ENCODE data around the gene HOXB9. TPM values are rescaled to one million over a fixed set of nuclear protein-coding genes. Genes with fewer than 3 reads are reported as not detected.

HOXB9 gene
- total and polyA plus RNA-seq, 10 of the 15 experiments (the other 5 are each of a cell fraction or from before 2014, with no cell fraction given): 0.01 to 0.49 (median 0.09) TPM; not detected in 5

DNA sequence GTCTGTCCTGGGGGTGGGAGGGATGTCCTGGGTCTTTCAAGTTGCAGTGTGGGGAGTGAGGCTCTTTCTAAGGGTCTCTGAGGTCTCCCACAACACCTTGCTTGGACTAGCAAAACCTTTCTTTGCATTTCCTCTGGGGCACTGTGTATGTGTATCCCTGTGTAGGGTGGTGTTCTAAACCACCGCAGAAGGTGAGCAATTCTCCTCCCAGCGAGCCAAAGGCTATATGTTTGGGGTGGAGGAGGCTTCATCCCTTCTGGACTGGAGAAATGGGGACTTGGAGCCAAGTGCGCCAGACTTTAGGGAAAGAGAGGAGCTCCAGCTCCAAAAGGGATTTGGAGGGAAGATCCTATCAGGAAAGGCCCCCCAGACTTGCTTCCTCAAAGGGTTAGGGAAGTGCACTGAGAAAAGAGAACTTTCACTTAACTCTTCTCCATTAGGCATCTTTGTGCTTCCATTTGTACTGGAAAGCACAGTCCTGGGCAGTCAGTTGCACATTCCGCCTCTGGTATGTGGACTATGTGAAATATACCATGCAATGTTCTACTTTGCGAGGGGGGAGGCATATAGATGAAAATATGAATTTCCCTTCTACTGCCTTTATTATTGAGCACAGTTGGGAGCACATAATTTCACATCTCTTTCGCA lies 18.9 kb upstream of the HOXB9 start:
- Histone ChIP-seq H2AFZ (ENCODE audit: control insufficient read depth, low read depth, low read length) (no peak overlapping the region), H3K27me3 (replicated peaks in 1 of 2; ENCODE audit: control insufficient read depth in 2 of 2, insufficient read depth in 2 of 2, low read length in 1 of 2) (peaks cover 9 to 14% of the 10 kb centered on the region in 2 experiments), H3K36me3 (ENCODE audit: control insufficient read depth in 2 of 2, insufficient read depth in 2 of 2, low read length in 1 of 2) (no peaks in the 10 kb centered on the region), H3K9me3 (replicated peaks; ENCODE audit: control insufficient read depth, insufficient read depth, low read length) (no peaks in the 10 kb centered on the region), H3K4me3 (no peak overlapping the region), H3K79me2 (ENCODE audit: control insufficient read depth, insufficient read depth, low read length) (no peaks in the 10 kb centered on the region), H3K27ac (ENCODE audit: control insufficient read depth, insufficient read depth) (no peak overlapping the region), H3K4me1 (ENCODE audit: control insufficient read depth, insufficient read depth, low read length) (peaks cover 7% of the 10 kb centered on the region), H3K4me2 (ENCODE audit: control insufficient read depth, insufficient read depth) (no peak overlapping the region), H3K9ac (ENCODE audit: control insufficient read depth, insufficient read depth, low read length) (no peak overlapping the region), H4K20me1 (ENCODE audit: control insufficient read depth, insufficient read depth) (no peaks in the 10 kb centered on the region)
- POLR2A ChIA-PET: no interaction called here
- ATAC-seq (no peak), DNase-seq (ENCODE audit: low read depth, low spot score) (no peak), FAIRE-seq (no peak)
- in situ Hi-C loops (cut with MboI): no loop called here
- RAD21 ChIA-PET (ENCODE audit: unreplicated experiment): no interaction called here
- no TSS peak for BruUV-seq (replicated peaks)
- CTCF ChIA-PET: interaction anchor here (0.6 to 1.0 kb wide), 4 partner anchors 9 to 240 kb away, joined by 3 to 5 read pairs (median 4); no protein-coding TSS in a partner anchor
- 73% methylated on average over 6 of the region's 6 CpGs for WGBS (ENCODE audit: insufficient coverage, insufficient replicate concordance, low lambda C conversion rate, missing lambda C conversion rate)
- intact Hi-C loops (cut with micrococcal nuclease; ENCODE audit: unreplicated experiment): no loop called here
- SMC1A ChIA-PET (ENCODE audit: uncharacterized antibody, unreplicated experiment): no interaction called here
- no peak for TF ChIP-seq CBX5 (IDR thresholded peaks at IDR 0.05; ENCODE audit: low read depth)
- TF ChIP-seq ZNF622 (IDR thresholded peaks at IDR 0.05): no peak
- TF ChIP-seq RBBP5 (conservative IDR thresholded peaks at IDR 0.05): no peak
- no peak for TF ChIP-seq MLLT1 (IDR thresholded peaks at IDR 0.05)
- TF ChIP-seq EP300 (IDR thresholded peaks at IDR 0.05; ENCODE audit: borderline replicate concordance in 1 of 2, control insufficient read depth in 1 of 2, low read depth in 2 of 2, low read length in 2 of 2): no peak
- no peak for TF ChIP-seq CEBPB (IDR thresholded peaks at IDR 0.05; ENCODE audit: borderline replicate concordance in 1 of 2, low read depth in 2 of 2, low read length in 2 of 2)
- TF ChIP-seq ZBTB11 (CRISPR knock-in tag; IDR thresholded peaks at IDR 0.05): no peak
- TF ChIP-seq, protein P1, sequence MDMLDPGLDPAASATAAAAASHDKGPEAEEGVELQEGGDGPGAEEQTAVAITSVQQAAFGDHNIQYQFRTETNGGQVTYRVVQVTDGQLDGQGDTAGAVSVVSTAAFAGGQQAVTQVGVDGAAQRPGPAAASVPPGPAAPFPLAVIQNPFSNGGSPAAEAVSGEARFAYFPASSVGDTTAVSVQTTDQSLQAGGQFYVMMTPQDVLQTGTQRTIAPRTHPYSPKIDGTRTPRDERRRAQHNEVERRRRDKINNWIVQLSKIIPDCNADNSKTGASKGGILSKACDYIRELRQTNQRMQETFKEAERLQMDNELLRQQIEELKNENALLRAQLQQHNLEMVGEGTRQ (IDR thresholded peaks at IDR 0.05; ENCODE audit: borderline replicate concordance, low read depth, low read length): no peak
- TF ChIP-seq SIX5 (IDR thresholded peaks at IDR 0.05; ENCODE audit: low read depth, low read length, severe bottlenecking): no peak
- no peak for TF ChIP-seq BACH1 (IDR thresholded peaks at IDR 0.05; ENCODE audit: borderline replicate concordance)
- TF ChIP-seq MEF2B (IDR thresholded peaks at IDR 0.05; ENCODE audit: partially characterized antibody, poor library complexity, severe bottlenecking): no peak
- no peak for TF ChIP-seq EZH2 (IDR thresholded peaks at IDR 0.05; ENCODE audit: borderline replicate concordance, control insufficient read depth, low read depth, low read length)
- no peak for TF ChIP-seq FOS (IDR thresholded peaks at IDR 0.05; ENCODE audit: borderline replicate concordance, extremely low read depth, insufficient read length)
- no peak for TF ChIP-seq KAT2A (conservative IDR thresholded peaks at IDR 0.05; ENCODE audit: control insufficient read depth, low read depth, low read length)
